GM19099 (cell line): Measurements from ENCODE around the gene FANCG.

Source experiments
- POLR2A ChIP-seq: IDR thresholded peaks from 3 replicates; pipeline ENCODE4 v1.6.1; 2011; ENCODE audit warnings: low read depth; ENCODE audit not compliant: insufficient read length; ENCODE audit errors: extremely low read depth

FANCG gene

DNA sequence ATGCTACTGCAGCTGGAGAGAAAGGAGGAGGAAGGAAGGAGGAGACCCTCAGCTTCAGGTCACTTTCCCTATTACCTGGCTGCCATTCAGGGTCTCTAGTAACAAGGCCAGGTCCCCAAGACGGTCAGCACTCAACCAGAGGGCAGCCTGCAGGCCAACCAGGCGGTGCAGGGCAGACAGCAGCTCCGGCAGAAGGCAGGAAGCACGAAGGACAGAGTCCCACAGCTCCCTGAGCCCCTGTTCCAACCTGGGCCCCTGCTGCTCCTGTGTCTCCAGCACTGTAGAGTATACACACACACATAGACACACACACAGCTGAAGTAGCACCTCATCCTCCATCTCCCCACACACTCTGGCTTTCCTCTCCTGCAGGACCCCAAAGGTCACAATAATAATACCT is 1.7 kb downstream of the FANCG start:
- no peak for TF ChIP-seq POLR2A

DNA sequence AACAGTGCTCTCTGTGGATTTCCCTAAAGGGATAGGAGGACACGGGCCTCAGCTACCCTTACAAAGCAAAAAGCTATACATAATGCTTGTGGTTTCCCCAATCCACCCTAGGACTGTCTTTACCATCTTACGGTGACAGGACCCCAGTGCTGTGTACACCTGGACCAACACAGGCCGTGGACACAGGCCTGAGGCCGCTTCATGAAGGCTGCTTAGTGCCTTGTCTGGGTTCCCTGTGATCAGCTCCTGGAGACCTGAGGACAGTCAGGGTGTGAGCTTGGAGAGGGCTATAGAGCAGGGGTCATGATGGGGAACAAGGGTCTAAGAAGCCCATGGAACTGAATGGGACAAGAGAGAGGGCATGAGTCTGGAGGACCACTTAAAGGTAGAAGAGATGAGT is 2.9 kb downstream of the FANCG start:
- TF ChIP-seq POLR2A = no peak

DNA sequence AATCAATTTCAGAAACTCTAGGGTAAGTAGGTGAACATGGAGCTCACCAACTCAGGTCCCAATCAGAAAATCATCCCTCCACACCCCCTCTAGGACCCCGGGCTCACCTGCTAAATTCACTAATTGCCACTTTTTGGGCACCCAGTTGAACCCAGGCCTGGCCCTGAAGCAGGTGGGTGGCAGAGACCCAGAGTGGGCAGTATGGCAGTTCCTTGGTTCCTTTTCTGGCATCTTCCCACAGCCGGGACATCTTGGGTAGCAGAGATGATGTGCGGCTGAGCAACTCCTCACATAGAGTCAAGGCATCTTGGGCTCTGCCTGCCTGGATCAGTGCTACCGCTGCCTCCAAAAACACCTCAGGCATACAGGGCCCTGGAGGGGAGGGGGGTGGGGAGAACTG is 4.4 kb downstream of the FANCG start:
- TF ChIP-seq POLR2A = no peak

DNA sequence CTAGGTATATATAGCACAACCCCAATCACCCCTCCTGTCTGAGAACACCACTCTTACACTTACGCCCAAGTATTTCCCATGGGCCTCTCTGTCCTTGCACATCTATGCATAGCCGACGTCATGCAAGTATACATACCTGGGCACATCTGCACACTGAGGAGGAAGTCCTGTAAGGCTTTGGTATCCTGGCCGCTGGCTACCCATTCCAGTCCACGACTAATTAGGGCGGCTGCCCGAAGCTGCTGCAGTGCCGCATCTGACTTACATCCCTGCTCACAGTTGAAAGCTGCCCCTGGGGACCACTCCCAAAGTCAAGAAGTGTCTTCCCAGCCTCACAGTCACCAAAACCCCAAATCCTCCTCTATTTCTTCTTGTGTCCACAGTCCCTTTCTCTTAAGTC is 5.0 kb downstream of the FANCG start:
- TF ChIP-seq POLR2A = no peak

DNA sequence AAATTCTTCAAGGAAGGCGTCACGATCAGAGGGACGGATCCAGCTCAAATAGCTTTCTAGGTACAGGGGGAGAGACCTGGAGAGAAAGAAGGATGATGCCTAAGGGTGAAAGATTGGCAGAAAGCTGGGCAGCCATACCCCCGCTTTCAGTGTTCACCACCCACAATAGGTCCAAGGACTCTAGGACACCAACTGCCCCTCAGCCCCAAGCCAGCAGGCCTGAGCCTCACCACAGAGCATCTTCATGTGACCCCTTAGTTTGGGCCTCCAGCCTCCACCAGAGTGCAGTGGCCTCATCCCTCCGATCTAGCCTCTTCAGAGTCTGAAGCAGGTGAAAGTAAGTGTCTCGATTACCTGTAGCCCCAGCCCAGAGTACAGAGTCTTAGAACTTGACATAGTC is 5.6 kb downstream of the FANCG start:
- no peak for TF ChIP-seq POLR2A

DNA sequence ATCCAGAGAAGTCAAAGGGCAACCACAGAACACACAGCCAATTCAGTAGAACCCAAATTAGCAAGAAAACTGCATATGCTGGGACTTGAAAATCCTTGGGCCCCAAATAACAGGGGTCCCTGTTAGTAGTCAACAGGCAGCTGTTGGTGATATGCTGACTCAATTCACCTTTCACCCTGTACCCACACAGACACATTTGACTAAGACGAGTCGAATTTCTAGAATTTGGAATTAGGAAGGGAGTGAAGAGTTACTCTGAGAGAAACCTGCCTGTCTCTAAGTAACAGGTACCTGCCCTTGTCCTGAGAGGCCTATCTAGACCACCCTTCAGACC is 6.5 kb downstream of the FANCG start:
- TF ChIP-seq POLR2A = no peak

DNA sequence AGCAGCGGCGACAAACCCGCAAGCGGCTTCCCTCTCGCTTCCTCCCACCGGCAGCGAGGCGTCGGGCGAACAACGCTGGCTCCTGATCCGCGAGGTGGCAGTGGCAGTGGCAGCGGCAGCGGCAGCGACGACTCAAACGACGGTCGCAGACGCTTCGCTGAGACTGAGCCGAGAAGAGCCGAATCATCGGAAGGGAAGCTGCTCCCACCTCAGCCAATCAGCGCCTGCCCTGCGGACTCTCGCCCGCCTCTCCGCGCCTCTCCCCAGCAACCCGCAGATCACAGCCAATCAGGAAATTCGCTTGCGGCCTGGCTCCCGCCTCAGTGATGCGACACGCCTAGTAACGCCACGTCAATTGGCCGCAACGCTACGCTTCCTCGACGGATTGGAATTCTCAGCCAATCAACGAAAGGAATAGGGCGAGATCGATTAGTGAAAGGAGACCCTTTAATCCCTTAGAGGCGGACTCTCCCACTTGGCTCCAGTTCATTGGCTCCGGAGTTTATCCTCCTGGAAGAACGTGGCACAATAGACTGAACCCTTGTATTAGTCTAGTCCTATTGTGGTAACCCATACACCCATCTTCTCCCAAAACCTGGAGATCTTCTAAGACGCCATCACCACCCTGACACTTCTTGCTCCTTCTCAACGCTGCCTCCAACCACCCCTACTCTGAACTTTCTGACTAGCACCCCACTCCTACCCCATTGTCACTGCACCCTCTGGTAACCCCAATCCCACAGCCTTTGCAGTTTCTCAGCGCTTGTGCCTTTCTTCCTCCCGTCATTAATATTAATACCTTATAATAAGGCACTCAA is 7.1 kb downstream of the FANCG start, which contains the start of gene VCP:
Gene VCP, minus strand, starts transcription at position 165 of the 818 bp plus-strand sequence. CDS start 272 bp downstream, outside the sequence.
- TF ChIP-seq POLR2A = peak; percentile 94

DNA sequence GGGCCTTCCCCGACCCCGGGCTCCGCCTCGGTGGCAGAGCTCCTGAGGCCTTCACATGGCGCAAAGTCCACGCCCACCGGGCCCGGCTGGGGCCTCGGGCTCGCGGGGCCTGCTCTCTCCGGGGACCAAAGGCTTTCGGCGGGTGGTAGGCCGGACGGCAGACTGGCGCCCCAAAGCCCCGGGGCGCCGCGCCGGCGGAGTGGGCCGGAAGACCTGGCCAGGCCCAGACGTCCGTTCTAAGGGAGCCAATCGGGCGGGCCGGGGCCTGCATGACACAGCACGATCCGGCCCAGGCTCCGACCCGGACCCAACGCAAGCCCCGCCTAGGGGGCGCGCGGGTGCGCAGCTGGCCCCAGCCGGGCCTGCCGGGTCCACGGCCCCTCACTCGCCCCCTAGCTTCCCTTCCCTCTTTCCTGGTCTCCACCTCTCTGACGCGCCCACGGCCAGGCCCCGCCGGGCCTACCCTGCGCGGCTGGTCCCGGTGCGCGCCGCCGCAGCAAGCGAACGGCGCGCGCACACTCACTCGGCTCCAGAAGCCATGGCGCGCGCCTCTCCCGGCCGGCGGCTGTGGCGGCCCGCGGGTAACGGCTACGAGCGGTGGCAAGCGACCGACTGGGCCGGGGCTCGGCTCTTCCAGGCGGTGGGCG is 7.8 kb downstream of the FANCG start:
- TF ChIP-seq POLR2A = peak; percentile 70

DNA sequence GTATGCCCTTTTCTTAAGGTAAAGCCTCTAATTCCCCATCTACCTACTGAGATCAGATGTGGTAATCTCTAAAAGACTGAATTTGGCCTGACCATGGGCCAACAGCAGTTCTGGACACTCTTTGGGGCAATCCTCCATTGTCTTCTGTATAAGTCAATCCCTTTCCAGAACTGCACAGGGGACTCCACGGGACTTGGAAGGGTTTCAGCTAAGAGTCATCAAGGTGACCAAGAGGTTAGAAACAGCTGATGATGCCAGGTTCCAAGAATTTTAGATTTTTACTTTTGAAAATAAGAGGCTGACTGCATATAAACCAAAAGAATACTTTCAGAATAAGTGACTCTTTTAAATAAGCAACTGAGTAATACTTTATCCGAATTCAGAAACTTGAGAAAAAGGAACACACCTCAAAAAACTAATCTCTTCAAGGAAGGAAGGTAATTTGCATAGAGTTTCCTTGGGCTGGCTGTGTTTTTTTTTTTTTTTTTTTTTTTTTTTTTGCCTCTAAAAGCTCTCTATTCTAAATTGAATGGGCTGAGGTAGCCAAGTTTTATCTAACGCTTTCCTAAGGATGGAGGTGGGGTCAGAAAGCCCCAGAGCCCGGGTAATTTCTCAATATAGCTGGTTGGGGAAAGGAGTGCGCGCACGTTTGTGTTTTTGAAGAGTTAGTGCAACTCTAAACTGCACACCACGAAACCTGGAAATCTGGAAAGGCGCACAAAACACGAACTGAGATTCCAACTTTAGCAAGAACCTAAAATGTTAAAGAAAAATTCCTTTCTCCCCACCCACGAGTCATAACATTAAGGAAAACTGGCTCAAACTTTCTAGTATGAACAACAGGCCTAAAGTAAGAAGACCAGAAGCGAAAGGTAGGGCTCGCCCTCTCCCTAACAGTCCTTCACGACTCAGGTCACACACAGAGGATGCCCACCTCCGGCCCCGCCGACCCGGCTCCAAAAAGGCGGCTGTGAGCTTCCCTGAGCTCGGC is 8.6 kb downstream of the FANCG start:
- no peak for TF ChIP-seq POLR2A

DNA sequence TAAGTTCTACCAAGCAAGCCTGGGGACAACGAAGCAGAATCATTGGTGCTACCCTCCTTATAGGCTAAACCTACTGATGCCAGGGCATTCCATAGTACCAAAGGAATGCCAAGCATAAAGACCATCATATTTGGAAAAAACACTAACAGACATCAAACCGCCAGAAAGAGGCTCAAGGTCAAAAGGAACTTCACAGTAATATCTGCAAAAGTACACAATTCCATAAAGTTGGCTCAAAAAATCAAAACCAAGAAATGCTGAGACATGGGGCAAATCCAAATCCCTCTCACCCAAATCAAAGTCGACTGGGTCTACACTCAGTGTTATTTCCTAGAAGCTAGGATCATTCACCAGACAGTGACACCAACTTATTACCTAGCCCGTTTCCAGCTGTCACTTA is 10.7 kb downstream of the FANCG start:
- no peak for TF ChIP-seq POLR2A

DNA sequence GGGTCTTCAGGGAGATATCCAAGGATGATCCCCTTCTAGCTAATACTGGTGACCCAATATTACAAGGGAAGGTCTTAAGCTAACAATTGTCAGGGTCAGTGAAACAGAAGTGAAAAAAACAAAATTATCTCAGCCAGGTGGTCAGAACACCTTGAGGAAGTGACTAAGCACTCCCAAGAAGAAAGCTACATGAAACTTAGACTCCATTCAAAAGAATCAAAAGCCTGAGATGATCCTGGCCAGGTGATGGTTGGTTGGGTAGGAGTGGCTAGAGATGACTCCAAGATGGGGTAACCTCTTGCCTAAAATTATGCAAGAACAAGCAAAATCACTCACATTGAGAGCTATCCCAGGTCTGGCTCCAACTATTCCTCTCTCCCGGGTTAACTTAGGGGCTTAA is 12.7 kb downstream of the FANCG start:
- no peak for TF ChIP-seq POLR2A

DNA sequence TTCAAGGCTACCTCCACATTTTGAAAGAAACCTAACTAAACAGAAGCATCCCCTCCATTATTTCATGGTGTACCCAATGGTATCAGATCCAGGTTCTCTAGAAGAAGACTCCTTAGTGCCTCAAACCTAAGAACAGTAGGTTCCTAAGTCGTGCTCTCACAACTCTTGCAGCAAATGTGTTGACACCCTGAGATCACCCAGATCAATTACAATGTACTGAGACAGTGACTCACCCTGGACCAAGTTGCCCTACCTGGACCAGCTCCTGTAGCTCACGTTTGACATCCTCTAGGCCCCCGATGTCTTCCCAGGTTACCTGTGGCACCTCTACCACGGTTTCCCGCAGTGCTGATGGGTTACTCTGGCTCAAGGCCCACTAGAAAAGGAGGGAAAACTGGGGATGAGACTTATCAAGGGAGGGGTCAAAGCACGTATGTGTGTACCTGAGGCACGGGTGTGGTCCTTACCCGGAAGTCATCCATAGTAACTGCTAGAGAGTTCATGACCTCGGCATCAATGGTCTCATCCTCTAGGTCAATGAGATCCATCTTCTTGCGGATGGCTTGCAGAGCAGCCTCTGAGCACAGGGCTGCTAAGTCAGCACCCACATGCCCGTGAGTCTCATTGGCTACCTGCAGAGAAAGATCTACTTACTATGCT is 19.1 kb downstream of the FANCG start:
- no peak for TF ChIP-seq POLR2A

DNA sequence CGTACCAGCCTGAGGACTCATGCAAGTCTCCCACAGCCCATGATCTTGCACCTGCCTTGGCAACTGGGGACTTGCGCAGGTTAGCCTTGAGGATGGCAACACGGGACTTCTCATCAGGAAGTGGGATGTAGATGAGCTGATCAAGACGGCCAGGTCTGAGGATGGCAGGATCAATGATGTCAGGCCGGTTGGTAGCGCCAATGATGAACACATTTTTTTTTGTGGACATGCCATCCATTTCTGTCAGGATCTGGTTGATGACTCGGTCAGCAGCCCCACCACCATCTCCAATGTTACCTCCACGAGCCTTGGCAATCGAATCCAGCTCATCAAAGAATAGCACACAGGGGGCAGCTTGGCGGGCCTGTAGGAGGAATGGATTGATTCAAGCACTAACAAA is 20.3 kb downstream of the FANCG start:
- no peak for TF ChIP-seq POLR2A

DNA sequence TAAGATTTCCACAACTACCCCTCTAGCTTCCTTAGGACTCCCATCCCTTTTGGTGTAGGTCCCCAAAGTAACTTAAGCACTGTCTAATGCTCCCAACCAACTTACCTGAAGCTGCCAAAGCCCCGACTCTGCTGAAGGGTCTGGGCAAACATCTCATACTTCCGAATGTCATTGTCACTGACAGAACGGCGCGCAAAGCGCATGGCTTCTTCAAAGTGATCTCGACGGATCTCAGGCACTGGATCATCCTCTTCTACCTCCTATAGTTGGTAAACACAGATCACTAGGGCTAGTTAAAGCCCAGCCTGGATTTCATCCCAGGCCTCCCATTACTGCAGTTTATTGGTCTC is 22.5 kb downstream of the FANCG start:
- no peak for TF ChIP-seq POLR2A
